Measurements from ENCODE around the gene IL32.

Gene IL32

DNA sequence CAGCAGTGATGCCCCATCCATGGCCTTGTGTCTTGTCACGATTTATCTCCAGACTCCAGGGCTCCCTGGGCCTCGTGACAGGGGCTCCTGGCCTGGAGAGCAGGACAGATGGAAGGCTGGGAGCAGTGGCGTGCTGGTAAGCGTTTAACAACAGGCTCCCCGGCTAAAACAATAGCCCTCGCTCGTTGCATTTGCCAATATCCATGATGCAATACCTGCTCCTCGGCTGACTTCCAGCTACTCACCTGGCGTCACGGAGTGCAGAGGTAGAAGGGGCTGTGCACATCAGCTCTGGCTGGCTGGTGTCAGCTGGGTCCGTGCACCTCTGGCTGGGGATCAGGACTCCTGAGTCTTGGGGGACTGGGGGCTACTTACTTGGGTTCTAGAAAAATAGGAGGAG lies 27.2 kb upstream of the IL32 start:
- H3K4me1 ChIP-seq (ENCODE audit: control insufficient read depth in 1 of 2, insufficient read depth in 2 of 2, low read length in 2 of 2), result peaks cover 12 to 14% of the 10 kb centered on the region in 2 donors
- H3K9me3 ChIP-seq (ENCODE audit: control insufficient read depth in 1 of 2, low read length in 2 of 2), result no peaks in the 10 kb centered on the region
- no peak overlapping the region for H3K9ac ChIP-seq (ENCODE audit: low read depth in 1 of 2, low read length in 2 of 2)
- H3K4me3 ChIP-seq (ENCODE audit: low read depth in 1 of 2, low read length in 2 of 2), result peak overlapping the region in 1 of 2 donors; percentile 21
- no peak overlapping the region for H3K27ac ChIP-seq (ENCODE audit: low read depth, low read length)
- H3K36me3 ChIP-seq (ENCODE audit: control insufficient read depth in 1 of 2, insufficient read depth in 2 of 2, low read length in 2 of 2), result no peaks in the 10 kb centered on the region
- peaks cover 20% of the 10 kb centered on the region in 2 donors for H3K27me3 ChIP-seq (ENCODE audit: control insufficient read depth in 1 of 2, insufficient read depth in 2 of 2, low read length in 2 of 2)

DNA sequence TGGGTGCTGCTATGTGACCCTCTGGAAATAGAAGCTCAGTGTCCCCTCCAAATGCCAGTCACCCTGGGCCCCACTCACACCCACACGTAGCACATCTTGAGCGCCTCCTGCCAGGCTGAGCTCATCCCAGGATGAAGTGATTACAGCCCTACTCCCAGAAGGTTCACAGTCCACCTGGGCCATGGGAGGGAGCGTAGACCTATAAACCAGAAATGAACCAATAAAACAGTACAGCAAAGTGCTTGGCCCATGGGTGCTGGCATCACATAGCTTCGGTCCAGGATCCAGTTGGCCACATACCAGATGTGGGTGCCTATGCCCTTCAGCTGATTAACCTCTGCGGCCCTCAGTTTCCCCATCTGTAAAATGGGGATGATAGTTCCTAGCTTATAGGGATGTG lies 26.5 kb upstream of the IL32 start:
- Histone ChIP-seq H3K36me3 (ENCODE audit: control insufficient read depth in 1 of 2, insufficient read depth in 2 of 2, low read length in 2 of 2) (no peaks in the 10 kb centered on the region), H3K9me3 (ENCODE audit: control insufficient read depth in 1 of 2, low read length in 2 of 2) (no peaks in the 10 kb centered on the region), H3K27ac (ENCODE audit: low read depth, low read length) (no peak overlapping the region), H3K27me3 (ENCODE audit: control insufficient read depth in 1 of 2, insufficient read depth in 2 of 2, low read length in 2 of 2) (peaks cover 20% of the 10 kb centered on the region in 2 donors), H3K9ac (ENCODE audit: low read depth in 1 of 2, low read length in 2 of 2) (no peak overlapping the region), H3K4me3 (ENCODE audit: low read depth in 1 of 2, low read length in 2 of 2) (no peak overlapping the region), H3K4me1 (ENCODE audit: control insufficient read depth in 1 of 2, insufficient read depth in 2 of 2, low read length in 2 of 2) (peaks cover 12 to 14% of the 10 kb centered on the region in 2 donors)

DNA sequence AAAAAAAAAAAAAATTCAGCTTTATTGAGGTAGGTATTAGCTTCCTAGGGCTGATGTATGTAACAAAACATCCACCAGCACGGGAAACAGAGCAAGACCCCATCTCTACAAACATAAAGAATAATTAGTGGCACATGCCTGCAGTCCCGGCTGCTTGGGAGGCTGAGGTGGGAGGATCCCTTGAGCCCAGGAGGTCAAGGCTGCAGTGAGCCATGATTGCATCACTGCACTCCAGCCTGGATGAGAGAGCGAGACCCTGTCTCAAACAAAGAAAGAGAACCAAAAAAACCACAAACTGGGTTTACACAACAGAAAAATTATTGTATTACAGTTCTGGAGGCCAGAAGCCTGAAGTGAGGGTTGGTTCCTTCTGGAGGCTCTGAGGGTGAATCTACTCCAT lies 23.1 kb upstream of the IL32 start:
- Histone ChIP-seq H3K4me3 (ENCODE audit: low read depth in 1 of 2, low read length in 2 of 2) (no peak overlapping the region), H3K36me3 (ENCODE audit: control insufficient read depth in 1 of 2, insufficient read depth in 2 of 2, low read length in 2 of 2) (no peaks in the 10 kb centered on the region), H3K9ac (ENCODE audit: low read depth in 1 of 2, low read length in 2 of 2) (no peak overlapping the region), H3K9me3 (ENCODE audit: control insufficient read depth in 1 of 2, low read length in 2 of 2) (no peaks in the 10 kb centered on the region), H3K27me3 (ENCODE audit: control insufficient read depth in 1 of 2, insufficient read depth in 2 of 2, low read length in 2 of 2) (peaks cover 26 to 32% of the 10 kb centered on the region in 2 donors), H3K27ac (ENCODE audit: low read depth, low read length) (no peak overlapping the region), H3K4me1 (ENCODE audit: control insufficient read depth in 1 of 2, insufficient read depth in 2 of 2, low read length in 2 of 2) (peaks cover 12 to 16% of the 10 kb centered on the region in 2 donors)

DNA sequence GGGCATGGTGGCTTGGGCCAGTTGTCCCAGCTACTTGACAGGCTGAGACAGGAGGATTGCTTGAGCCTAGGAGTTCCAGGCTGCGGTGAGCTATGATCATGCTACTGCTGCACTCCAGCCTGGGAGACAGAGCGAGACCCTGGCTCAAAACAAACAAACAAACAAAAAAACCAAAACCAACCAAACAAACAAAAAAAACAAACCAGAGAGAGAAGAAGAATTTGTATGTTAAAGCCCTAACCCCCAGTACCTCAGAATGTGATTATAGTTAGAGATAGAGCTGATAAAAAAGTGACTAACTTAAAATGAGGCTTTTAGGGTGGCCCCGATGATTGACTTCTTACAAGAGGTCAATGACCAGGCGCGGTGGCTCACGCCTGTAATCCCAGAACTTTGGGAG lies 20.7 kb upstream of the IL32 start:
- Histone ChIP-seq H3K27ac (ENCODE audit: low read depth, low read length) (no peak overlapping the region), H3K9me3 (ENCODE audit: control insufficient read depth in 1 of 2, low read length in 2 of 2) (no peaks in the 10 kb centered on the region), H3K27me3 (ENCODE audit: control insufficient read depth in 1 of 2, insufficient read depth in 2 of 2, low read length in 2 of 2) (peaks cover 34 to 40% of the 10 kb centered on the region in 2 donors), H3K4me3 (ENCODE audit: low read depth in 1 of 2, low read length in 2 of 2) (no peak overlapping the region), H3K36me3 (ENCODE audit: control insufficient read depth in 1 of 2, insufficient read depth in 2 of 2, low read length in 2 of 2) (no peaks in the 10 kb centered on the region), H3K4me1 (ENCODE audit: control insufficient read depth in 1 of 2, insufficient read depth in 2 of 2, low read length in 2 of 2) (peaks cover 0 to 3% of the 10 kb centered on the region in 2 donors), H3K9ac (ENCODE audit: low read depth in 1 of 2, low read length in 2 of 2) (no peak overlapping the region)

DNA sequence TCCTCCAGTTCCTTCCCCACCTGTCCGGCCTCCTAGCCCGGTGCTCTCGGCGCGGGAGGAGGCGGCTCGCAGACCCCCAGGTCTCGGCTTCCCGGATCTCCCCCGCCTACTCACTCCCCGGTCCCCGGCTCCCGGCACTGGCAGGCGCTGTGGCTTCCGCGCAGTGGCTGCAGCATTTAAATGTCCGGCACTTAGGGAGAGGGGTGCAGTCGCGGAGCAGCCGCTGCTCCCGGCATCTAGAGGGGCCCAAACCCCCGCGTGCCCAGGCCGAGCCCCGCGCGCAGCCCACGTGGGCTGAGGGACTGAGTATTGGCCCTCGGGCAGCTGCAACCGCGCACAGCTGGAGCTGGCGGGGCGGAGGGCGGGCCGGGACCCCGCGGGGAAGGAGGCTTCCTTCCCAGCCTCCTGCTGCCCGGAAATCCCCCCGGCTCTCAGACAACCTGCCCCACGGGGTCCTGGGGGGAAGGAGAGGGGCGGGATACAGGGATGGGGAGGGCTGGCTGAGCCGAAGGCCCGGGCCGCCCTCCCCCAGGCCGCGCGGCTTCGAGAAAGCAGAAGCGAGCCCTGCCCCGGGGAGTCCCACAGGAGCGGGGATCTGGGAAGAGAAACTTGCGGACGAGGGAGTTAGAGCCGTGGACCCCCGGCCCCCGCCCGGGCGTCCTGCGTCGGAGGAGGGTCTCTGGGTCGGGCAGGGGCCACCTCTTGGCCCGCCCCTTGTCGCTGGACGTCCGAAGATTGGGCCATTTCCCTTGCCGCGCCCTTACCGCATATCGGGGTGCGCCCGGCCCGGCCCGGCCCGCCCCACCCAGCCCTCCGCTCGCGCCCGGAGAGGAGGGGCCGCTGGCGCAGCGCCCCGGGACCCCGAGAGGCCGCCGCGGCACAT lies 19.4 kb upstream of the IL32 start, which contains the start of gene MMP25:
Gene MMP25 (plus strand): TSS at position 804 of the 883 bp plus-strand sequence. CDS start 357 bp downstream, outside the sequence.
- H3K27me3 ChIP-seq (ENCODE audit: control insufficient read depth in 1 of 2, insufficient read depth in 2 of 2, low read length in 2 of 2), result peaks cover 38 to 44% of the 10 kb centered on the region in 2 donors
- no peak within 1 kb of the TSS for H3K9ac ChIP-seq (ENCODE audit: low read depth in 1 of 2, low read length in 2 of 2)
- no peak within 1 kb of the TSS for H3K27ac ChIP-seq (ENCODE audit: low read depth, low read length)
- H3K4me1 ChIP-seq (ENCODE audit: control insufficient read depth in 1 of 2, insufficient read depth in 2 of 2, low read length in 2 of 2), result peaks cover 0 to 3% of the 10 kb centered on the region in 2 donors
- H3K9me3 ChIP-seq (ENCODE audit: control insufficient read depth in 1 of 2, low read length in 2 of 2), result no peaks in the 10 kb centered on the region
- no peaks in the 10 kb centered on the region for H3K36me3 ChIP-seq (ENCODE audit: control insufficient read depth in 1 of 2, insufficient read depth in 2 of 2, low read length in 2 of 2)
- H3K4me3 ChIP-seq (ENCODE audit: low read depth in 1 of 2, low read length in 2 of 2), result peak within 1 kb of the TSS; percentile 52 to 53

DNA sequence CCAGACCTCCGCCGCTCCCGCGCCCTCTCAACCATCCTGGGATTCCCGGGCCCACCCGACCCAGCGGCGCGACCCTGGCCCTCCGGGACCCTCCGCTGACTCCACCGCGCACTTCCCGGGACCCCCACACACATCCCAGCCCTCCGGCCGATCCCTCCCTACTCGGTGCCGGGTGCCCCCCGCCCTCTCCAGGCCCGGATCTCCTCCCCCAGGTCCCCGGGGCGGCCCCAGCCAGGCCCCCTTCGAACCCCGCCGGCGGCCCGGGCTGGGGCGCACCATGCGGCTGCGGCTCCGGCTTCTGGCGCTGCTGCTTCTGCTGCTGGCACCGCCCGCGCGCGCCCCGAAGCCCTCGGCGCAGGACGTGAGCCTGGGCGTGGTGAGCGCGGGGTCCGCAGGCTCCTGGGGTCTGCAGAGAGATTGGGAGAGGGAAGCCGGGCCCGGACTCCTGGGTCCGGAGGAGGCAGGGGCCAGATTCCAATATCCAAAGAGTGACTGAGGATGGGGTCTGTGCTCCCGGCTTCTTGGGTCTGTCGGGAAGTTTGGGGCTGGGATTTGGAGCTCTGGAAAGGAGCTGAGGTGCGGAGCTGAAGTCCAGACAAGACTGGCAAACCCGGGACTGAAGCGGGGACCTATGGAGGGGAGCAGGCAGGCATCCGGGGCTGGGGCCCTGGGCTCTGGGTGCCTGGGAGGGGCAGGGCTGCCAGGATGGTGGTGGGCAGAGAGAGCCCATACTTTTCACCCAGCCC lies 18.6 kb upstream of the IL32 start:
- no peak overlapping the region for H3K27ac ChIP-seq (ENCODE audit: low read depth, low read length)
- peaks cover 0 to 3% of the 10 kb centered on the region in 2 donors for H3K4me1 ChIP-seq (ENCODE audit: control insufficient read depth in 1 of 2, insufficient read depth in 2 of 2, low read length in 2 of 2)

DNA sequence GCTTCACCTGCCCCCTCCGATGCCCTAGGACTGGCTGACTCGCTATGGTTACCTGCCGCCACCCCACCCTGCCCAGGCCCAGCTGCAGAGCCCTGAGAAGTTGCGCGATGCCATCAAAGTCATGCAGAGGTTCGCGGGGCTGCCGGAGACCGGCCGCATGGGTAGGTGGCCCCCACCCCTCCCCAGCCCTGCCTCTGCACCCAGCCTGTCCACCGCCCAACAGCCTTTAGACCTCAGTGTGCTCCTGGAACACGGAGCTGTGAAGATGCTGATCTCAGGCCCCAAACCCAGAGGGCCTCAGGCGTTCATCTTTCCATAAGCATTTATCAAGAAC lies 18.1 kb upstream of the IL32 start:
- Histone ChIP-seq H3K4me3 (ENCODE audit: low read depth in 1 of 2, low read length in 2 of 2) (no peak overlapping the region), H3K9me3 (ENCODE audit: control insufficient read depth in 1 of 2, low read length in 2 of 2) (no peaks in the 10 kb centered on the region), H3K4me1 (ENCODE audit: control insufficient read depth in 1 of 2, insufficient read depth in 2 of 2, low read length in 2 of 2) (peaks cover 0 to 3% of the 10 kb centered on the region in 2 donors), H3K27ac (ENCODE audit: low read depth, low read length) (no peak overlapping the region), H3K36me3 (ENCODE audit: control insufficient read depth in 1 of 2, insufficient read depth in 2 of 2, low read length in 2 of 2) (no peaks in the 10 kb centered on the region), H3K9ac (ENCODE audit: low read depth in 1 of 2, low read length in 2 of 2) (no peak overlapping the region), H3K27me3 (ENCODE audit: control insufficient read depth in 1 of 2, insufficient read depth in 2 of 2, low read length in 2 of 2) (peaks cover 38 to 44% of the 10 kb centered on the region in 2 donors)

More for the DNA sequence above, 18.6 kb upstream of the IL32 start:
- Histone ChIP-seq H3K9me3 (ENCODE audit: control insufficient read depth in 1 of 2, low read length in 2 of 2) (no peaks in the 10 kb centered on the region), H3K9ac (ENCODE audit: low read depth in 1 of 2, low read length in 2 of 2) (no peak overlapping the region), H3K27me3 (ENCODE audit: control insufficient read depth in 1 of 2, insufficient read depth in 2 of 2, low read length in 2 of 2) (peaks cover 38 to 44% of the 10 kb centered on the region in 2 donors), H3K36me3 (ENCODE audit: control insufficient read depth in 1 of 2, insufficient read depth in 2 of 2, low read length in 2 of 2) (no peaks in the 10 kb centered on the region), H3K4me3 (ENCODE audit: low read depth in 1 of 2, low read length in 2 of 2) (peak overlapping the region in 1 of 2 donors; percentile 53)

DNA sequence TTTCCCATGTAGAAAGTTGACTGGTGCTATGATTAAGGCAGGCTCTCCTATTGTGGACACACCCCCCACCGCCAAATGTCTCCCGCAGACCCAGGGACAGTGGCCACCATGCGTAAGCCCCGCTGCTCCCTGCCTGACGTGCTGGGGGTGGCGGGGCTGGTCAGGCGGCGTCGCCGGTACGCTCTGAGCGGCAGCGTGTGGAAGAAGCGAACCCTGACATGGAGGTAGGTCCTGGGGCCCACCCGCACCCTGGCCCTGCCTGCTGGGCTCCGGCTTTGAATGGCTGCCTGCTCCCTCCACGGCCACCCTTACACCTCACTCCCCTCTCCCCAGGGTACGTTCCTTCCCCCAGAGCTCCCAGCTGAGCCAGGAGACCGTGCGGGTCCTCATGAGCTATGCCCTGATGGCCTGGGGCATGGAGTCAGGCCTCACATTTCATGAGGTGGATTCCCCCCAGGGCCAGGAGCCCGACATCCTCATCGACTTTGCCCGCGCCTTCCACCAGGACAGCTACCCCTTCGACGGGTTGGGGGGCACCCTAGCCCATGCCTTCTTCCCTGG lies 15.4 kb upstream of the IL32 start:
- H3K9ac ChIP-seq (ENCODE audit: low read depth in 1 of 2, low read length in 2 of 2), result no peak overlapping the region
- H3K9me3 ChIP-seq (ENCODE audit: control insufficient read depth in 1 of 2, low read length in 2 of 2), result no peaks in the 10 kb centered on the region
- peaks cover 0 to 14% of the 10 kb centered on the region in 2 donors for H3K4me1 ChIP-seq (ENCODE audit: control insufficient read depth in 1 of 2, insufficient read depth in 2 of 2, low read length in 2 of 2)
- H3K27ac ChIP-seq (ENCODE audit: low read depth, low read length), result no peak overlapping the region
- H3K4me3 ChIP-seq (ENCODE audit: low read depth in 1 of 2, low read length in 2 of 2), result no peak overlapping the region
- peaks cover 0 to 5% of the 10 kb centered on the region in 2 donors for H3K36me3 ChIP-seq (ENCODE audit: control insufficient read depth in 1 of 2, insufficient read depth in 2 of 2, low read length in 2 of 2)
- peaks cover 30 to 35% of the 10 kb centered on the region in 2 donors for H3K27me3 ChIP-seq (ENCODE audit: control insufficient read depth in 1 of 2, insufficient read depth in 2 of 2, low read length in 2 of 2)

DNA sequence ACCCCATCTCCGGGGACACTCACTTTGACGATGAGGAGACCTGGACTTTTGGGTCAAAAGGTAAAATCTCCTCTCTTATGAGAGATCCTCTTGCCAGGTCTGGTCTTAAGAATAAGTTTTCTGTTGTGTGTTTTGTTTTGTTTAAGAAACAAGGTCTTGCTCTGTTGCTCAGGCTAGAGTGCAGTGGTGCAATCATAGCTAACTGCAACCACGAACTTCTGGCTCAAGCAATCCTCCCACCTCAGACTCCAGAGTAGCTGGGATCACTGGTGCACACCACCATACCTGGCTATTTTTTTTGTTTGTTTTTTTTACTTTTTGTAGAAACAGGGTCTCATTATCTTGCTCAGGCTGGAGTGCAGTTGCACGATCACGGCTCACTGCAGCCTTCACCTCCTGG lies 15.0 kb upstream of the IL32 start:
- H3K4me1 ChIP-seq (ENCODE audit: control insufficient read depth in 1 of 2, insufficient read depth in 2 of 2, low read length in 2 of 2), result peaks cover 0 to 16% of the 10 kb centered on the region in 2 donors
- peaks cover 30 to 35% of the 10 kb centered on the region in 2 donors for H3K27me3 ChIP-seq (ENCODE audit: control insufficient read depth in 1 of 2, insufficient read depth in 2 of 2, low read length in 2 of 2)
- no peaks in the 10 kb centered on the region for H3K9me3 ChIP-seq (ENCODE audit: control insufficient read depth in 1 of 2, low read length in 2 of 2)
- no peak overlapping the region for H3K4me3 ChIP-seq (ENCODE audit: low read depth in 1 of 2, low read length in 2 of 2)
- peaks cover 0 to 5% of the 10 kb centered on the region in 2 donors for H3K36me3 ChIP-seq (ENCODE audit: control insufficient read depth in 1 of 2, insufficient read depth in 2 of 2, low read length in 2 of 2)
- no peak overlapping the region for H3K9ac ChIP-seq (ENCODE audit: low read depth in 1 of 2, low read length in 2 of 2)
- H3K27ac ChIP-seq (ENCODE audit: low read depth, low read length), result no peak overlapping the region

DNA sequence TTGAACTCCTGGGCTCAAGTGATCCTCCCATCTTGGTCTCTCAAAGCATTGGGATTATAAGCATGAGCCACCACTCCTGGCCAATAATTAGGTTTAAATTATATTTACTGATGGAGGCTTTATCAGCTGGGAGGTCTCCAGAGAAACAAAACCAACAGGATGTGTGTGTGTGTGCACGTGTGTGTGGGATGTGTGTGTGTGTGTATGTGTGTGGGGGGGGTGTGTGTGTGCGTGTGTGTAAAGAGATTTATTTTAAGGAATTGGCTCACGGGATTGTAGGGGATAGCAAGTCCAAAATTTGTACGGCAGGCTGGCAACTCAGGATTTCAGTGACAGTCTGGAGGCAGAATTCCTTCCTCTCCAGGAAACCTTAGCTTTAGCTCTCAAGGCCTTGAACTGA lies 14.4 kb upstream of the IL32 start:
- peaks cover 30% of the 10 kb centered on the region in 2 donors for H3K27me3 ChIP-seq (ENCODE audit: control insufficient read depth in 1 of 2, insufficient read depth in 2 of 2, low read length in 2 of 2)

More for the DNA sequence above, 14.4 kb upstream of the IL32 start:
- H3K4me3 ChIP-seq (ENCODE audit: low read depth in 1 of 2, low read length in 2 of 2), result no peak overlapping the region
- H3K9me3 ChIP-seq (ENCODE audit: control insufficient read depth in 1 of 2, low read length in 2 of 2), result no peaks in the 10 kb centered on the region
- H3K36me3 ChIP-seq (ENCODE audit: control insufficient read depth in 1 of 2, insufficient read depth in 2 of 2, low read length in 2 of 2), result peaks cover 0 to 5% of the 10 kb centered on the region in 2 donors
- peaks cover 0 to 13% of the 10 kb centered on the region in 2 donors for H3K4me1 ChIP-seq (ENCODE audit: control insufficient read depth in 1 of 2, insufficient read depth in 2 of 2, low read length in 2 of 2)
- no peak overlapping the region for H3K9ac ChIP-seq (ENCODE audit: low read depth in 1 of 2, low read length in 2 of 2)
- no peak overlapping the region for H3K27ac ChIP-seq (ENCODE audit: low read depth, low read length)
